RPMI8226 (cell line): ENCODE data around the gene ZC3H13.

Source experiments
- DNase-seq: peaks from one replicate; pipeline ENCODE4 v3.0.0-alpha.2; 2015

ZC3H13 gene

DNA sequence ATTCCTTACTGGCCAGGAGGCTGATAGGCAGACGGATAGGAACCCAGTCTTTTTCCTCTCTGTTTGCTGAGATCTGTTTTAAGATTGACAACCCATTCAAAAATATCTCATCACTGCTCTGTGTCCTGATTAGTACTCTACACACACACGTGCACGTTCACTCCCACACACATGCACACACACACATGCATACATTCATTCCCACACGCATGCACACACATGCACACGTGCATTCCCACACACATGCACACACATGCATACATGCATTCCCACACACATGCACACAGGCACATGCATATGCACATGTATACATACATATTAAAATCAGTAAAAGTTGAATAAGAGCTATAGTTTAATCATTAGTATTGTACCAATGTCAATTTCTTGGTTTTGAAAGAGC, 120.4 kb downstream of the ZC3H13 start:
- DNase-seq, result no peak

GRCh38 chr13:45931211-45931610, 121.3 kb downstream of the ZC3H13 start:
- no peak for DNase-seq

GRCh38 chr13:45930177-45930576, 122.4 kb downstream of the ZC3H13 start:
- DNase-seq, result no peak

DNA sequence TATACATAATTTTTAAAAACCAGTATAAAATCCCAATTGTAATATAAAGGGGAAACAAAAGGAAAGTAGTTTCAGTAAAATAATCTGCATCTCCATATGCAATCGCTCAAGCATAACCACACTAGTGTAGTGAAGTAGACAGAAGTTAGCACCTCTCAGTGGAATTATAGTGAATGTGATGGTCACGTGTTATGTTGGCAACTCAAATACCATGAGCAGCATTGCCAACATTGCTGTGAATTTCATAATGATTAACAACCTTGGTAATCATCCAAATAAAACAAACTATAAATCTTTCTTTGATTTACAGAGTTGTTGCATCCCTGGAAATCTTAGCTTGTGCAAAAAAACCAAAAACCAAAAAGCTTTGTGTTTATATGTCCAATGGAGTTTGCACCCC, 123.7 kb downstream of the ZC3H13 start:
- DNase-seq, result no peak

- DNase-seq, result no peak
Observed at GRCh38 chr13:45928176-45928575, 124.4 kb downstream of the ZC3H13 start.

- DNase-seq, result peak; percentile 23
Observed at GRCh38 chr13:45926741-45927140, 125.8 kb downstream of the ZC3H13 start.

- no peak for DNase-seq
Observed at GRCh38 chr13:45925151-45925550, 127.4 kb downstream of the ZC3H13 start.

DNA sequence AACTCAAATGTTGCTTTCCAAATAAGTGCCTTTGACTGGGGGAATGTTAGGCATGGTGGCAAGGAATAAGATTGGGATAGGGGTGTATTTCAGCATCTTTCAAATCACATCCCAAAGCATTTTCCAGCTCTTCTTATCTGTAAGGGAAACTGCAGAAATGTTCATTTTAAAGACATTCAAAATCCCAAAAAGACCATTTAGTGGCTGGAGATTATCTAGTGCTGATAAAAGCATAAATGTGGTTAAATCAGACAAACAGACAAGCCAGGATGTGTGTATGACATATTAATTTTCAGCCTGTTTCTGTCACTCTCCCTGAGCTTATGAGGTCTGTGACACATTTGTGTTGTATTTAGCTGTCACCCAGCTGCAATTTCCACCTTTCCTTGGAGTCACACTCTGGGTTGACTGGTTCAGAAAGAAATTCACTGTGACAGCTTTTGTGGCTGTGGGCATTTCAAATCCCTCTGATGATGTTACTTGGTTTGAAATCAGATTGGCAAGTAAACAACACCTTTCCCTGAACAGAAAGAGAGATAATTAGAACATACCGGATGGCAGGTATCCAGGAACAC, 131.3 kb downstream of the ZC3H13 start:
- no peak for DNase-seq

DNA sequence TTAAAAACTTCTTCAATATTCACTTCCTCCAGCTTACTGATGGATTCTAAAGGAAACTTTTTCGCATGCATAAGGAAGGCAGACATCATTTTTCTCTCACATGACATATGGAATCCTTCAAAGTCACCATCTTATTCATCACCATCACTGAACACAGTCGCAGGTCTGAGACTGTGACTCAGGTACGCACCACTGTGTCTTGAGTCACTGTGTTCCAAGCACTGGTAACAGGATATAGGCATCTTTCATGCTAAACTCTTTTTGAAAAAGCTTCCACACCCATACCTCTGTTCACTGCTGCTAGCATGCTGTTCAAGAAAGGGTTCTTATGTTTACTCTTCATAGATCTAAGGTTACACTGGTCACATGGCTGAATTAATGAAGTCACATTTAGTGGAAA, 133.9 kb downstream of the ZC3H13 start:
- no peak for DNase-seq

DNA sequence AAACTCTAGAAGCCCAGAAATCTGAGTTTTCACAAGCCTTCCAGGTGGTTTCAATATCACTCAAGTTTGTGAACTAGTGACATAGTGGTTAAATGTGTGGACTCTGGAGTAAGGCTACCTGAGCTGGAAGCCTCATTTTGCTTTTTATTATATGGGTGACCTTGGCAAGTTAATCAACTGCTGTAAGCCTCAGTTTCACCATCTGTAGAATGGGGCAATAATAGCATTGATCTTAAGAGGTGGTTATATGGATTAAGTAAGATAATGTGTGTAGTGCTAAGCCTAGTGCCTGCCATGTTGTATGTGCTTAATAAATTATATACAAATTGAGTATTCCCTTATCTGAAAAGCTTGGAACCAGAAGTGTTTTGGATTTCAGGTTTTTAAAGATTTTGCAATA, 135.5 kb downstream of the ZC3H13 start:
- DNase-seq, result no peak

- DNase-seq, result no peak
Observed at GRCh38 chr13:45915686-45916439, 136.7 kb downstream of the ZC3H13 start.

DNA sequence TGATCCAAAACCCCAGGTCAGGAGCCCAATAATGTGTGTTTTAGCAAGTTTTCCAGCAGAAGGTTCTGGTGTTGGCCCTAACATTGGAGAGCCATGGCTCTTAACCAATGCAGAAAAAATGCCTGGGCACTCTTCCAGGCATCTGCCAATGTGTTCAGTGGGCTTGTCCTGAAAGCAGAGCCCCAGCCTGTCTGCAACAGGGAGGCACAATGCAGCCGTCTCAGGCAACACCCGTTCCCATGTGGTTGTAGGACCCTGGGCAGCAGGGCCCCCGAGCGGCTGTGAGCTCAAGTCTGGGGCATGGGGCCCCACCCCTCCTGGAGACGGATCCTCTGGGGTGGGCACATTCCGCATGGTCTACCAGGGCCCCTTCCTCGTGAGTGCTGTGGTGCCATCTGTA, 142.9 kb downstream of the ZC3H13 start:
- no peak for DNase-seq

DNA sequence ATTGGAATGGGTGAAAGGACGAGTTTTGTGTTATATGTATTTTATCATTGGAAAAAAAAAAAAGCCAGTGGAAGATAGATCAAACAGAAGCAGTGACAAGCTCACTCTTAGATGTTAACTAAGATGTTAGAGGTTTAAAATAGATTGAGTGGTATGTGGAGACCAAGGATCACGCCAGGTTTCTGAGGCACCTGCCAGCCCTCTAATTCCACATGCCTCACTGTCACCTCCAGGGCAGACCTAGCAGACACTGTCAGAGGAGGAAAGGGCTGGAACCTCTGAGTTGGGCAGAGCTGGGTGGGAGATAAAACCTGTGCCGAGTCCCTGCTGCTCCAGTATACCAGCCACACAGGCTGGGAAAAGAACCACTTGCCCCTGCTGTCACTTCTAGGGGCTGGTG, 143.5 kb downstream of the ZC3H13 start:
- no peak for DNase-seq

GRCh38 chr13:45907503-45907902, 145.0 kb downstream of the ZC3H13 start:
- no peak for DNase-seq
